Activated naive CD4-positive, alpha-beta T cell treated with anti-CD3 and anti-CD28 coated beads, Interleukin-2, amount 50 U/mL, for 72 hours (primary cell): Measurements from ENCODE around the gene ASMT. TPM values are rescaled to one million over a fixed set of nuclear protein-coding genes. Genes with fewer than 3 reads are reported as not detected.
"Not testable (repeated sequence)": the region's sequence is repeated elsewhere in the genome, so short reads cannot be mapped to it uniquely, and the experiment has no call there.

Experiments used
- ATAC-seq, 2 donors: fragments of 150-1000 bp; cut with Tn5 transposase; 2 replicates each; pipeline ENCODE4 v1.10.0; 2021; ENCODE audit warnings: mild to moderate bottlenecking in 2 of 2, moderate library complexity in 2 of 2
- DNase-seq, 2 donors: peaks; one replicate each; pipeline ENCODE4 v3.0.0; 2021 to 2022; ENCODE audit warnings: low spot score in 2 of 2
- H3K27ac Mint-ChIP-seq, 2 donors: one replicate each; pipeline ENCODE4 v1.8.0; 2022; ENCODE audit warnings: mild to moderate bottlenecking in 2 of 2, mixed read lengths in 2 of 2
- H3K36me3 Mint-ChIP-seq, 2 donors: one replicate each; pipeline ENCODE4 v1.8.0; 2022; ENCODE audit warnings: mixed read lengths in 2 of 2
- H3K9me3 Mint-ChIP-seq, 2 donors: one replicate each; pipeline ENCODE4 v1.8.0; 2022; ENCODE audit warnings: mixed read lengths in 2 of 2
- total RNA-seq, 2 donors: library from RNA; stranded (reverse); gene quantifications; one replicate each; pipeline ENCODE4 v1.2.3, GENCODE V29; 2022

The ASMT gene
- 1 to 10 TPM in 1 of 2 donors, not detected in 1; 1.1 TPM for total RNA-seq

GRCh38 chrX:1614927-1615326 lies at the start of gene ASMT:
TSS of gene ASMT (plus strand) at chrX:1615059. CDS start at chrX:1615200, 141 bp downstream.
- DNase-seq = no peak
- ATAC-seq = no peak
- Mint-ChIP-seq H3K27ac (no peak within 1 kb of the TSS), H3K9me3 (no peaks in the 10 kb centered on the region), H3K36me3 (no peaks in the 10 kb centered on the region)

GRCh38 chrX:1574181-1574580 lies 40.7 kb upstream of the ASMT start:
- not testable (repeated sequence) for DNase-seq, H3K27ac Mint-ChIP-seq, H3K9me3 Mint-ChIP-seq, H3K36me3 Mint-ChIP-seq, ATAC-seq

- peak in 1 of 2 donors; percentile 1 for DNase-seq
- no peaks in the 10 kb centered on the region for H3K36me3 Mint-ChIP-seq
- H3K9me3 Mint-ChIP-seq = no peaks in the 10 kb centered on the region
- H3K27ac Mint-ChIP-seq = no peak overlapping the region
- peak in 1 of 2 donors; percentile 66 for ATAC-seq
Observed at GRCh38 chrX:1576201-1576992, 38.5 kb upstream of the ASMT start.

- ATAC-seq = no peak
- DNase-seq = no peak
- Mint-ChIP-seq H3K9me3 (no peaks in the 10 kb centered on the region), H3K27ac (no peak overlapping the region), H3K36me3 (no peaks in the 10 kb centered on the region)
Observed at GRCh38 chrX:1577845-1578244, 37.0 kb upstream of the ASMT start.

GRCh38 chrX:1578511-1579173 lies 36.2 kb upstream of the ASMT start:
- Mint-ChIP-seq H3K27ac (peak overlapping the region in 1 of 2 donors; percentile 59), H3K9me3 (no peaks in the 10 kb centered on the region), H3K36me3 (no peaks in the 10 kb centered on the region)
- DNase-seq (peak in 1 of 2 donors; percentile 2), ATAC-seq (no peak)

GRCh38 chrX:1581132-1581531 lies 33.7 kb upstream of the ASMT start:
- DNase-seq (peak; percentile 75 to 89), ATAC-seq (peak; percentile 57 to 86)
- no peak overlapping the region for H3K27ac Mint-ChIP-seq
- H3K9me3 Mint-ChIP-seq = no peaks in the 10 kb centered on the region
- H3K36me3 Mint-ChIP-seq = no peaks in the 10 kb centered on the region

GRCh38 chrX:1582686-1583437 lies 32.0 kb upstream of the ASMT start:
- Mint-ChIP-seq H3K36me3 (no peaks in the 10 kb centered on the region), H3K9me3 (no peaks in the 10 kb centered on the region), H3K27ac (peak overlapping the region; percentile 11 to 90)
- DNase-seq (peak in 1 of 2 donors; percentile 13), ATAC-seq (peak; percentile 71 to 94)

GRCh38 chrX:1584237-1585011 lies 30.4 kb upstream of the ASMT start:
- ATAC-seq (no peak), DNase-seq (no peak)
- no peaks in the 10 kb centered on the region for H3K9me3 Mint-ChIP-seq
- H3K27ac Mint-ChIP-seq = no peak overlapping the region
- H3K36me3 Mint-ChIP-seq = no peaks in the 10 kb centered on the region

- Mint-ChIP-seq H3K27ac (no peak overlapping the region), H3K36me3 (peaks cover 0 to 5% of the 10 kb centered on the region in 2 donors), H3K9me3 (no peaks in the 10 kb centered on the region)
- DNase-seq (no peak), ATAC-seq (no peak)
Observed at GRCh38 chrX:1587161-1587560, 27.7 kb upstream of the ASMT start.

- no peak for ATAC-seq
- Mint-ChIP-seq H3K9me3 (no peaks in the 10 kb centered on the region), H3K27ac (peak overlapping the region in 1 of 2 donors; percentile 50), H3K36me3 (peaks cover 7 to 20% of the 10 kb centered on the region in 2 donors)
- peak in 1 of 2 donors; percentile 53 for DNase-seq
Observed at GRCh38 chrX:1589356-1590130, 25.3 kb upstream of the ASMT start.

- Mint-ChIP-seq H3K9me3 (no peaks in the 10 kb centered on the region), H3K27ac (peak within 1 kb of the TSS; percentile 95), H3K36me3 (peaks cover 14 to 32% of the 10 kb centered on the region in 2 donors)
- DNase-seq = peak; percentile 100
- ATAC-seq = peak; percentile 92 to 94
Observed at GRCh38 chrX:1591102-1591862, 23.6 kb upstream of the ASMT start, which contains the start of gene AKAP17A. TSS of gene AKAP17A (plus strand) at chrX:1591604. CDS start at chrX:1593463, 1,859 bp downstream.

- peaks cover 14 to 32% of the 10 kb centered on the region in 2 donors for H3K36me3 Mint-ChIP-seq
- H3K27ac Mint-ChIP-seq = peak overlapping the region; percentile 95
- ATAC-seq (peak; percentile 12 to 36), DNase-seq (peak in 1 of 2 donors; percentile 58)
- no peaks in the 10 kb centered on the region for H3K9me3 Mint-ChIP-seq
Observed at GRCh38 chrX:1591863-1592469, 22.9 kb upstream of the ASMT start.

GRCh38 chrX:1592470-1593142 lies 22.3 kb upstream of the ASMT start:
- Mint-ChIP-seq H3K9me3 (no peaks in the 10 kb centered on the region), H3K36me3 (peaks cover 14 to 32% of the 10 kb centered on the region in 2 donors), H3K27ac (peak overlapping the region; percentile 95)
- ATAC-seq = peak in 1 of 2 donors; percentile 28
- no peak for DNase-seq
